Vagina (tissue), 2 donors: ENCODE data around the gene HMGXB3.

Experiments used
- CTCF ChIP-seq, 3 experiments: fragments of 450-650 bp in 2 of 3; fragments of 200-600 bp in 1 of 3; sonication (generic) in 1 of 3; IDR thresholded peaks; one replicate each; pipeline ENCODE4 v1.5.1; 2017 to 2019; ENCODE audit warnings: antibody characterized with exemption in 3 of 3, mild to moderate bottlenecking in 2 of 3, moderate library complexity in 2 of 3
- POLR2A ChIP-seq, 2 donors: fragments of 450-650 bp; IDR thresholded peaks; one replicate each; pipeline ENCODE4 v1.6.1; 2017; ENCODE audit warnings: antibody characterized with exemption in 2 of 2, mild to moderate bottlenecking in 2 of 2, moderate library complexity in 2 of 2
- POLR2AphosphoS5 ChIP-seq, 2 donors: sonication (generic); formaldehyde crosslinking; IDR thresholded peaks; one replicate each; pipeline ENCODE4 v1.9.0; 2017; ENCODE audit warnings: antibody characterized with exemption in 2 of 2, mild to moderate bottlenecking in 2 of 2, low read depth in 1 of 2; ENCODE audit not compliant: insufficient read depth in 1 of 2

- no peak for TF ChIP-seq CTCF (IDR thresholded peaks at IDR 0.05)
- TF ChIP-seq POLR2AphosphoS5 (IDR thresholded peaks at IDR 0.05; ENCODE audit: insufficient read depth in 1 of 2, low read depth in 1 of 2), result no peak
- no peak for TF ChIP-seq POLR2A (IDR thresholded peaks at IDR 0.05)
Observed at GRCh38 chr5:149995385-149996204, 4.9 kb upstream of the HMGXB3 start.
